ENCODE data around the gene FBXL15. TPM values are rescaled to one million over a fixed set of nuclear protein-coding genes. Genes with fewer than 3 reads are reported as not detected.

FBXL15 gene
- total and polyA plus RNA-seq, 2 of the 4 experiments (the other 2 are of a cell fraction): 3.0 to 8.4 TPM

GRCh38 chr10:102405108-102405571 lies 15.5 kb upstream of the FBXL15 start:
- no peak overlapping the region for H2BK120ac ChIP-seq (ENCODE audit: low read depth, low read length)
- H3K79me1 ChIP-seq (ENCODE audit: low read depth in 1 of 2, low read length in 2 of 2): peaks cover 8% of the 10 kb centered on the region in 2 experiments; a peak in 3 of 4 replicates
- no peak for DNase-seq
- H3K9me3 ChIP-seq (ENCODE audit: control insufficient read depth, insufficient read depth, low read length): no peaks in the 10 kb centered on the region
- TF ChIP-seq CTCF (conservative IDR thresholded peaks at IDR 0.05; ENCODE audit: low read depth, low read length): no peak
- TF ChIP-seq RCOR1 (IDR thresholded peaks at IDR 0.05; ENCODE audit: insufficient replicate concordance, low read length): no peak
- no peak for TF ChIP-seq FOS (IDR thresholded peaks at IDR 0.05; ENCODE audit: low read depth, low read length)
- no peak for TF ChIP-seq MXI1 (IDR thresholded peaks at IDR 0.05; ENCODE audit: borderline replicate concordance, low read depth, low read length)
- TF ChIP-seq BHLHE40 (IDR thresholded peaks at IDR 0.05; ENCODE audit: low read depth, low read length): no peak
- no peak for TF ChIP-seq USF2 (IDR thresholded peaks at IDR 0.05; ENCODE audit: low read depth, low read length)
- TF ChIP-seq MAFK (IDR thresholded peaks at IDR 0.05; ENCODE audit: low read depth, low read length): no peak
- TF ChIP-seq NFE2L2 (IDR thresholded peaks at IDR 0.05; ENCODE audit: low read depth, low read length): no peak
- no peak for TF ChIP-seq RAD21 (IDR thresholded peaks at IDR 0.05; ENCODE audit: low read length)
- no peak for TF ChIP-seq CHD1 (IDR thresholded peaks at IDR 0.05; ENCODE audit: low read depth, low read length)
- TF ChIP-seq MAZ (IDR thresholded peaks at IDR 0.05; ENCODE audit: borderline replicate concordance, low read depth, low read length): no peak
- no peak overlapping the region for H3K9ac ChIP-seq (ENCODE audit: low read depth, low read length)
- no peak overlapping the region for H4K8ac ChIP-seq (ENCODE audit: low read depth in 2 of 2, low read length in 2 of 2)
- H2AK5ac ChIP-seq (ENCODE audit: low read depth, low read length): no peak overlapping the region
- no peak overlapping the region for H3K14ac ChIP-seq (replicated peaks; ENCODE audit: low read depth, low read length)
- H3K27ac ChIP-seq (ENCODE audit: insufficient read depth, low read length): no peak overlapping the region
- no TSS peak for BruUV-seq (replicated peaks)
- no peak overlapping the region for H3K56ac ChIP-seq (ENCODE audit: extremely low read depth, insufficient read depth, low read length)
- peaks cover 6% of the 10 kb centered on the region for H4K20me1 ChIP-seq (ENCODE audit: insufficient read depth, low read length)
- WGBS, 2 experiments (ENCODE audit: extremely low coverage in 2 of 2, insufficient read length in 1 of 2): 92% methylated on average over 5 of the region's 19 CpGs; no CpG with 5 or more reads in 1 of the 2 experiments
- intact Hi-C loops (cut with micrococcal nuclease) (no loop called here), in situ Hi-C loops (cut with MboI; ENCODE audit: low sequenced_read_pairs) (no loop called here), dilution Hi-C loops (cut with HindIII; ENCODE audit: low sequenced_read_pairs, unreplicated experiment) (no loop called here)
- peaks cover 13% of the 10 kb centered on the region for H3K4me1 ChIP-seq (ENCODE audit: control insufficient read depth, insufficient read depth, low read length)
- H3K4me2 ChIP-seq (ENCODE audit: low read depth, low read length): no peak overlapping the region
- H3K27me3 ChIP-seq (ENCODE audit: control insufficient read depth, insufficient read depth, low read length): peaks cover 12% of the 10 kb centered on the region; the same call in 1 of the 2 replicates
- H3K36me3 ChIP-seq (ENCODE audit: control insufficient read depth, insufficient read depth, low read length): peaks cover 19% of the 10 kb centered on the region
- no peak overlapping the region for H2AK9ac ChIP-seq (replicated peaks; ENCODE audit: low read depth, low read length, poor library complexity)
- no peak overlapping the region for H2BK20ac ChIP-seq (ENCODE audit: low read depth, low read length)
- no peak overlapping the region for H4K91ac ChIP-seq (ENCODE audit: insufficient read depth, low read depth, low read length)
- no peak overlapping the region for H4K5ac ChIP-seq (ENCODE audit: low read depth, low read length)
- H3K9me1 ChIP-seq (ENCODE audit: insufficient read depth, low read length): peaks cover 11% of the 10 kb centered on the region; the same call in 1 of the 2 replicates
- H2BK5ac ChIP-seq (ENCODE audit: low read depth, low read length, poor library complexity, severe bottlenecking): no peak overlapping the region
- no peak overlapping the region for H3K4ac ChIP-seq (ENCODE audit: low read depth, low read length)
- no peak overlapping the region for H2BK15ac ChIP-seq (ENCODE audit: low read depth, low read length)
- H3K4me3 ChIP-seq (ENCODE audit: insufficient read depth, low read depth, low read length): no peak overlapping the region
- H3K18ac ChIP-seq (ENCODE audit: low read depth, low read length): no peak overlapping the region
- CTCF ChIA-PET: no interaction called here
- no peak overlapping the region for H3K23ac ChIP-seq (ENCODE audit: low read depth, low read length)
- POLR2A ChIA-PET (ENCODE audit: unreplicated experiment): interaction anchor here (1.0 kb wide), 1 partner anchor 9 kb away, joined by 3 read pairs; the partner anchor contains the start of gene NFKB2
- no peak overlapping the region for H2AFZ ChIP-seq (replicated peaks; ENCODE audit: low read length, poor library complexity)
- ATAC-seq (ENCODE audit: low read depth): no peak
